GM12878 (cell line): Measurements from ENCODE around the gene ENOX2. TPM values are rescaled to one million over a fixed set of nuclear protein-coding genes. Genes with fewer than 3 reads are reported as not detected.

ENCODE experiments used
- GATAD2B ChIP-seq: fragments of 450-650 bp; conservative IDR thresholded peaks from 2 replicates; pipeline ENCODE4 v1.6.1; 2017; ENCODE audit warnings: low read depth, mild to moderate bottlenecking, moderate library complexity
- HDAC6 ChIP-seq: fragments of 200-600 bp; sonication (generic); IDR thresholded peaks from one replicate; pipeline ENCODE4 v1.8.0; 2017; ENCODE audit warnings: antibody characterized with exemption; ENCODE audit not compliant: unreplicated experiment
- NFYB ChIP-seq: IDR thresholded peaks from 2 replicates; pipeline ENCODE4 v1.6.1; 2011; ENCODE audit warnings: low read depth, mild to moderate bottlenecking, low read length, improper control_type of control experiment, moderate library complexity; ENCODE audit not compliant: insufficient read depth
- NR2C1 ChIP-seq: fragments of 450-650 bp; IDR thresholded peaks from 2 replicates; pipeline ENCODE4 v1.6.1; 2017; ENCODE audit warnings: antibody characterized with exemption, mild to moderate bottlenecking, moderate library complexity
- RFX5 ChIP-seq: IDR thresholded peaks from 2 replicates; pipeline ENCODE4 v1.6.1; 2011; ENCODE audit warnings: low read depth, low read length, improper control_type of control experiment
- RUNX3 ChIP-seq: IDR thresholded peaks from 2 replicates; pipeline ENCODE4 v1.6.1; 2012; ENCODE audit warnings: low read length, inconsistent platforms
- SPI1 ChIP-seq: IDR thresholded peaks from 2 replicates; pipeline ENCODE4 v1.6.1; 2011; ENCODE audit warnings: low read depth, mild to moderate bottlenecking, low read length, moderate library complexity, borderline replicate concordance; ENCODE audit not compliant: insufficient read depth
- SREBF1 ChIP-seq: IDR thresholded peaks from 2 replicates; pipeline ENCODE4 v1.6.1; 2012; ENCODE audit warnings: mild to moderate bottlenecking, low read length
- WRNIP1 ChIP-seq: IDR thresholded peaks from 2 replicates; pipeline ENCODE4 v1.6.1; 2011; ENCODE audit warnings: low read depth, low read length, improper control_type of control experiment, borderline replicate concordance
- YBX1 ChIP-seq: fragments of 450-650 bp; IDR thresholded peaks from 2 replicates; pipeline ENCODE4 v1.6.1; 2016; ENCODE audit warnings: antibody characterized with exemption
- ZBED1 ChIP-seq: IDR thresholded peaks from 2 replicates; pipeline ENCODE4 v1.6.1; 2016; ENCODE audit warnings: borderline replicate concordance
- polyA plus RNA-seq, 11 experiments: library from polyadenylated mRNA; depleted of rRNA in 4 of 11; unstranded in 6 of 11; stranded (reverse) in 5 of 11; fragments of >200 nt; fragmentation: Nextera tagmentation in 4 of 11; fragmentation: Illumina TruSeq in 1 of 11; extraction: Ambion mirVana in 4 of 11; extraction: Trizol in 1 of 11; gene quantifications; 1 replicate in 1 of 11; 2 replicates in 10 of 11; pipeline versions ENCODE4 v1.2.1 to v1.2.3, GENCODE V29; 2011 to 2016; ENCODE audit warnings: inconsistent platforms in 2 of 11, missing spikeins in 2 of 11, low read depth in 1 of 11
- total RNA-seq, 4 experiments: library from RNA; depleted of rRNA in 3 of 4; stranded (reverse); fragments of >200 nt in 3 of 4; fragmentation: Illumina TruSeq in 1 of 4; extraction: Trizol in 1 of 4; gene quantifications; 2 replicates each; pipeline versions ENCODE4 v1.2.1 to v1.2.3, GENCODE V29; 2013 to 2021
- TF ChIP-seq, protein P1 (sequence below): IDR thresholded peaks from 2 replicates; pipeline ENCODE4 v1.6.1; 2012; ENCODE audit warnings: low read depth, low read length, improper control_type of control experiment
- TF ChIP-seq, protein P2 (sequence below): fragments of 150-350 bp; IDR thresholded peaks from 2 replicates; pipeline ENCODE4 v1.6.1; 2014; ENCODE audit warnings: mild to moderate bottlenecking, low read depth, low read length
- TF ChIP-seq, protein P3 (sequence below): IDR thresholded peaks from 2 replicates; pipeline ENCODE4 v1.6.1; 2011; ENCODE audit warnings: mild to moderate bottlenecking, low read depth, low read length, moderate library complexity; ENCODE audit not compliant: insufficient replicate concordance
- TF ChIP-seq, protein P4 (sequence below): IDR thresholded peaks from 2 replicates; pipeline ENCODE4 v1.6.1; 2011; ENCODE audit warnings: borderline replicate concordance, low read depth, mild to moderate bottlenecking, moderate library complexity, mixed read lengths, low read length; ENCODE audit not compliant: insufficient read depth; ENCODE audit errors: extremely low read length

ENOX2 gene
- total and polyA plus RNA-seq, 10 of the 15 experiments (the other 5 are each of a cell fraction or from before 2014, with no cell fraction given) = 3.2 to 13.0 (median 7.7) TPM

DNA sequence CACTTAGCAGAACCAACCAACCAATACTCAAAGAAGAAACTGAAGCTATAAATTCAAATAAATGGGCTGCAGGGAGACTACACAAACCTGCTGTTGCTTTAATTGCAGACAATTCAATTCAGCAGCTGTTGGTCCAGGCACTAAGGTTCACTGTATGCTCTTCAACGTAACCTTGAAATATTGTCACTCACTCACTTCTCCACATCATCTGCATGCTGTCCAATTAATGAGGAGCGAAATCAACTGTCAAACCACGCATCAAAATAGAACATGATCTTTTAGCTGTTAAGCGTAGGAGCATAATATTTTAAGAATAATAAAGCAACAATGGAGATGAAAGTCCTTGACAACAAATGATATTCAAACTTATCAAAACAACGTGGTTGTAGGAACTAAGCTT lies 17.0 kb downstream of the ENOX2 start (continued):
- no peak for TF ChIP-seq GATAD2B
- no peak for TF ChIP-seq YBX1
- TF ChIP-seq RUNX3 = no peak
- TF ChIP-seq HDAC6 = no peak
- TF ChIP-seq SREBF1 = no peak
- TF ChIP-seq NFYB = no peak
- TF ChIP-seq, protein P1, sequence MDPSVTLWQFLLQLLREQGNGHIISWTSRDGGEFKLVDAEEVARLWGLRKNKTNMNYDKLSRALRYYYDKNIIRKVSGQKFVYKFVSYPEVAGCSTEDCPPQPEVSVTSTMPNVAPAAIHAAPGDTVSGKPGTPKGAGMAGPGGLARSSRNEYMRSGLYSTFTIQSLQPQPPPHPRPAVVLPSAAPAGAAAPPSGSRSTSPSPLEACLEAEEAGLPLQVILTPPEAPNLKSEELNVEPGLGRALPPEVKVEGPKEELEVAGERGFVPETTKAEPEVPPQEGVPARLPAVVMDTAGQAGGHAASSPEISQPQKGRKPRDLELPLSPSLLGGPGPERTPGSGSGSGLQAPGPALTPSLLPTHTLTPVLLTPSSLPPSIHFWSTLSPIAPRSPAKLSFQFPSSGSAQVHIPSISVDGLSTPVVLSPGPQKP = no peak
- TF ChIP-seq, protein P2, sequence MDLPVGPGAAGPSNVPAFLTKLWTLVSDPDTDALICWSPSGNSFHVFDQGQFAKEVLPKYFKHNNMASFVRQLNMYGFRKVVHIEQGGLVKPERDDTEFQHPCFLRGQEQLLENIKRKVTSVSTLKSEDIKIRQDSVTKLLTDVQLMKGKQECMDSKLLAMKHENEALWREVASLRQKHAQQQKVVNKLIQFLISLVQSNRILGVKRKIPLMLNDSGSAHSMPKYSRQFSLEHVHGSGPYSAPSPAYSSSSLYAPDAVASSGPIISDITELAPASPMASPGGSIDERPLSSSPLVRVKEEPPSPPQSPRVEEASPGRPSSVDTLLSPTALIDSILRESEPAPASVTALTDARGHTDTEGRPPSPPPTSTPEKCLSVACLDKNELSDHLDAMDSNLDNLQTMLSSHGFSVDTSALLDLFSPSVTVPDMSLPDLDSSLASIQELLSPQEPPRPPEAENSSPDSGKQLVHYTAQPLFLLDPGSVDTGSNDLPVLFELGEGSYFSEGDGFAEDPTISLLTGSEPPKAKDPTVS = no peak
- TF ChIP-seq, protein P3, sequence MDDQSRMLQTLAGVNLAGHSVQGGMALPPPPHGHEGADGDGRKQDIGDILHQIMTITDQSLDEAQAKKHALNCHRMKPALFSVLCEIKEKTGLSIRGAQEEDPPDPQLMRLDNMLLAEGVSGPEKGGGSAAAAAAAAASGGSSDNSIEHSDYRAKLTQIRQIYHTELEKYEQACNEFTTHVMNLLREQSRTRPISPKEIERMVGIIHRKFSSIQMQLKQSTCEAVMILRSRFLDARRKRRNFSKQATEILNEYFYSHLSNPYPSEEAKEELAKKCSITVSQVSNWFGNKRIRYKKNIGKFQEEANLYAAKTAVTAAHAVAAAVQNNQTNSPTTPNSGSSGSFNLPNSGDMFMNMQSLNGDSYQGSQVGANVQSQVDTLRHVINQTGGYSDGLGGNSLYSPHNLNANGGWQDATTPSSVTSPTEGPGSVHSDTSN = no peak
- TF ChIP-seq NR2C1 = no peak
- TF ChIP-seq RFX5 = no peak
- TF ChIP-seq ZBED1 = no peak
- no peak for TF ChIP-seq WRNIP1
- TF ChIP-seq SPI1 = no peak
- TF ChIP-seq, protein P4, sequence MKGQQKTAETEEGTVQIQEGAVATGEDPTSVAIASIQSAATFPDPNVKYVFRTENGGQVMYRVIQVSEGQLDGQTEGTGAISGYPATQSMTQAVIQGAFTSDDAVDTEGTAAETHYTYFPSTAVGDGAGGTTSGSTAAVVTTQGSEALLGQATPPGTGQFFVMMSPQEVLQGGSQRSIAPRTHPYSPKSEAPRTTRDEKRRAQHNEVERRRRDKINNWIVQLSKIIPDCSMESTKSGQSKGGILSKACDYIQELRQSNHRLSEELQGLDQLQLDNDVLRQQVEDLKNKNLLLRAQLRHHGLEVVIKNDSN = no peak
